HG03342 (cell line): ENCODE results near the gene SERPINA12.
"Not testable (repeated sequence)": the region's sequence is repeated elsewhere in the genome, so short reads cannot be mapped to it uniquely, and the experiment has no call there.

ENCODE experiments used
- ATAC-seq: cut with Tn5 transposase; IDR thresholded peaks from one replicate; pipeline ENCODE4 v1.9.1; 2021; ENCODE audit warnings: mild to moderate bottlenecking, moderate library complexity; ENCODE audit not compliant: unreplicated experiment

SERPINA12 gene

DNA sequence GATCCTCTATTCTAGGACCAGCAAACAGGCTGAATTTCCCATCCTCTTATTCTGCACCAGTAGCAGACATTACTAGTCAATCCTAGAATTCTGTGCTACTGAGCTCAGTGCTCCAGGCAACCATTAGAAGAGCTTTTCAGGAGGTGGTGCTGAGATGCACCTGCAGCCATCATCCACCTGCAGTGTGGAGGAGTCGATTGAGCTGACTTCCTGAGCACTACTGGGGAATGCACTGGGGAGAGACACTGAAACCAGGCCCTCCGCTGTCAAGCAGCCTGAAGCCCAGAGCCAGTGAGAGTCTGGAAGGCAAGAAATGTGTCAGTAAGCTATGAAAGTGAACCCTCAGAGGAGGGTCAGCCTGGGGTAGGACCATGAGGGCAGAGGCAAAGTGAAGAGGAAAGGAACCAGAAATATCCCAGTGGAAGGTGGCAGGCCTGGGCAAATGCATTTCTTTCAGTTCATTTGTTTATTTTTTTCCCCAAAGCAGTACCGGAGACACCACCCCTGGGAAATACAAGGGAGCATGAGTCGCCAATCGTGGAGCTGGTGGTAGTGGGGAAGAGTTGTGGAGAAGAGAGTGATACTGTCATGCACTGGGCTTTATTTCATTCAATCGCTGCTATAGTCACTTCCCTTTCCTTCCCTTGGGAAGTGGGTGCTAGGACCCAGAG is 28.9 kb upstream of the SERPINA12 start:
- no peak for ATAC-seq

DNA sequence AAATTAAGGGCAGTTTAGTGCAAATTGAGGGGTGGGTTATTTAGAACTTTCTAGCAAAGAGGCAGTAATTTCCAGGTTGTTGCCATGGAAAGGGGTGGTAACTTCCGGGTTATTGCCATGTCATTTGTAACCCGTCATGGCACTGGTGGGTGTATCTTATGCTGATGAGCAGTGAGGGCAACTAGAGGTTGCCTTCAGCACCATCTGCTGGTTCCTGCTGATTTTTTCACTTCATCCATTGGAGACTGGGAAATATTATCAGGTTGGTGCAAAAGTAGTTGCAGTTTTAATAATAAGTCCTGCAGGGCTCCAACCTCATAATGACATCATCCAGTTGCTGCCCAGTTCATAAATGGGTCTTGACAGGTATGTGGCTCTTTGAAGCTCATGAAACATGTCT is 27.6 kb upstream of the SERPINA12 start:
- no peak for ATAC-seq

DNA sequence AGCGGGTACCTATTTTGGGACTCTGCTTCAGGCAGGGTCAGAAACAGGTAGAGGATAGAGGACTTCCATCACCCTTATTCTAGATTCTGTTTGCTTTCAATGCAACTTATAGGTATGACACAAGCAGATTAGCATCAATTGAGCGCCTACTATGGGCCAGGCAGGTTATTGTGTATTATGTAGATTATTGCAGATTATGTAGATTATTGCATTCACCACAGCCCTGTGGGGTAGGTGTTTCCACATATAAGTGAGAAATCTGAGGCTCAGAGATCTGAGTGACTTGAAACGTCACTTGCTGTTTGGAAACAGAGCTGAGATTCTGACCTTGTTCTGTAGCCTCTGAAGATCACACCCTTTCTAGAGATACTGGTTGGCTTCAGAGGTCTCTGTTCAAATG is 26.2 kb upstream of the SERPINA12 start:
- no peak for ATAC-seq

DNA sequence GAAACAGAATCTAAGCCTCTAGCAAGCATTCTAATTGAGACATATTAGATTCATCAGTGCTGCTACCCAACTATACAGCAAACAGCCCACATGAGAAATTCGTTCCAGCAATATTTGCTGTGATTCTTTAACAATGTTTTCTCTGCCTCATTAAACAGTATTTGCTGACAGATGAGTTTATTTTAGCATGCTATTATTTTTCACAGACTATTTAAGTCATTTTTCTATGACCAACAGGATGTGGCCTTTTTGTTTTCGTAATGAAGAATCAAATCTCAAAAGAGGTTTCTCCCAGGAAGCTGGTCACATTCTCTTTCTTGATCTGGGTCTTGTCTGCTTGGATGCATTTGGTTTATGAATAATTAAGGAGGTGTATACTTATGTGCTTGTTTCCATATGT is 23.2 kb upstream of the SERPINA12 start:
- ATAC-seq, result no peak

DNA sequence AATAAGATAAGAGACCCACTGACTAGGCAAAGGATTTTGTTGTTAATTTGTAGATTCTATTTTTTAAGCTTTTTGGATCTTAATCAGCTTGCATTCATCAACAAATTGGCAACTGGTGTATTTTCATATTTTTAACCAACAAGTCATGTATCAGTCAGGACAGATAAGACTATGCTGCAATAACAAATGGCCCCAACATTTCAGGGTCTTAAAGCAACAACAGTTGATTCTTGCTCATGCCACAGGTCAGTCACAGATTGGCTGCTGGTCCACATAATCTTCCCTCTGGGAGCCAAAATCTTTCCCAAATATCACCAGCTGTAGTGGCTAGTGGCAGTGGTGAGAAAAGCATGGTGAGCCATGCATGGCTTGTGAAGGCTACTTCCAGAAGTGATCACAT is 21.9 kb upstream of the SERPINA12 start:
- no peak for ATAC-seq

DNA sequence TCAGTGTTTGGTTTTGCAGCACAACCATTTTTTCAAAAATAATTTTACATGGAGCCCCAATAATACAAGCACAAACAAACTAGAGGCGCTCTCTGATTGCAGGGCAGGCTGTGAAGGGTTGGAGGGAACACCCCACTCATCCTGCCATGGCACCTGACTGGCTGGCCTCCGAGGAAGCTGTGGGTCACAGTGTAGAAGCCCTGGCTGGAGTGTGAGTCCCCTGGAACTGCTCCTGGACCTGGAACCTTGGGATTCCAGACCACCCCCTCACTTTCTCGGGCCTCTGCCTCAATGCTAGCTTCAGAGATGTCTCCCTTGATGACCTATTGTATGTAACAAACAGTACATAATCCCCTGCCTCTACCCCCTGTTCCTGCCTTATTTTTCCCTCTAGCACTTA is 14.8 kb upstream of the SERPINA12 start:
- ATAC-seq, result no peak

DNA sequence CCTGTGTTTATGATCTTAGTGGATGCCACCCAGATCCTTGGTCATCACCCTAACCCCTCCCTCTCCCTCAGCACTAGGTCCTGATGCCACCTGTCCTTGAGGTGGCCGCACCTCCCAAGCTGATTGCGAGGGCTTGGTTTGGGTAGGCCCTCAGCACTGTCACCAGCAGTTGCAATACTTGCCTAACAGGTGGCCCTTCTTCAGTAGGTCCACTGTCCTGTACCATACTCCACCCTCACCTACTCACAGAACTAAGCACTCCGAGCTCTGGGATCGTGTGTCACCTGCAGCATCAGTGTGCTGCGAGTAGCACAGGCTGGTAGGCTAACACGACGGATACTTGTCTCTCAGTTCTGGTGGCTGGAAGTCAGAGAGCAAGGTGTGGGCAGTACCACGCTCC is 14.0 kb upstream of the SERPINA12 start:
- no peak for ATAC-seq

DNA sequence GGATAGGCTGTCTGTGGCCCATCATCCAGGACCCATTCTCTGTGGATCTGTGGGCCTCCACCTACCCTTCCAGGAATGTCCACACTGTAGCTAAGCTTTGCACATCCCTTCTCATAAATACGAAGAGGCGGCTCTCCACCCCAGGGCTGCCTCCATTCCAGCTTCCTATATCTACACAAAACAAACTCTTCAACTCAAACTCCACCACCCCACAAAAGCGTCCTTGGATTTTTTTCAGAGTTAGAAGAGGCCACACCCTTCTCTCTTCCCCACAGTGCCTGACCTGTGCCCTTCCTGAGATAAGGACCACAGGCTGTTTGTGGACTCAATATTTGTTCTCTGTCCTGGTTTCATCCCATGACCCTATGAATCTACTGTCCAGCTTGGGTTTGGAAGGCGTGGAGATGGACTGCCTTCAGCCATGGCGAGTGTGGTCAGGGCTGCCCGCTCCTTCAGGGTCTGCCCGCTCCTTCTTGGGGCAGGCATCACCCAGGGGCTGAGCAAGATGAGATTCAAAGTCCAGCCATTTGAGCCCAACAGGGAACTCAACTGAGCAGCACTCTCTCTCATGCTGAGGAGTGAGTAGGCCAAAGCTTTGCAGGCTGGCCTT is 13.0 kb upstream of the SERPINA12 start:
- no peak for ATAC-seq

DNA sequence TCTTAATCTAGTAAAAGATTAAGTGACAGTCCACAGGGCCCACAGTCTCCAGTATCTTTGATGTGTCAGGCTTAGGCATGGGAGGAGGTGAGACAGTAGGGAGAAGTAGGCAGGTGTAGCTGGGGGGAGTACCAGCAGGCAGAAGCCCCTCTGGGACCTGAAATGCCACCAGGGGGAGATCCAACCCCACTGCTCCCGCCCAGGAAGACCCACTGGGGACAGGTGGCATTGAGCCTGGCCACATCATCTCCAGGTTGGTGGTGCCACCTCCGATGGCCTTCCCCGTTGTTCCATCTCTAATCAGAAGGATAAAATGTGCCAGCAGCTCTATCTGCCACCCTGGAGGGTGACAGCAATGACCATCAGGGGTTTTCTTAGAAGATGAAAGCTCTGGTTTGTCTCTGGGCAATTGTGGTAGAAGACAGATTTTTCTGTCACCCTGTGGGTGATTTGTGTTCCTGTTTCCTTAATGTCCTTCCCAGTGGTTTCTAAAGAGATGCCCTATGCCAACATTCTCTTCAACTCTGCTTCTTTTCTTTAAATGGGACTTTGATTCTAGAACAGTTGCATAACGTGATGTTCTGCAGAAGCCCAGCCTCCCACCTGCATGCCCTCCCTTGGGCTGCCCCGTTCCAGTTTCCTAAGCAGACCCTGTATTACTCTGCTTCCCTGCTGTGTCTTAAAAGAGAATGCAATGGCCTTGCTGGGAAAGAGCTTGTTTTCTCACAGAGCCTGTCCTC is 12.3 kb upstream of the SERPINA12 start:
- ATAC-seq, result no peak

DNA sequence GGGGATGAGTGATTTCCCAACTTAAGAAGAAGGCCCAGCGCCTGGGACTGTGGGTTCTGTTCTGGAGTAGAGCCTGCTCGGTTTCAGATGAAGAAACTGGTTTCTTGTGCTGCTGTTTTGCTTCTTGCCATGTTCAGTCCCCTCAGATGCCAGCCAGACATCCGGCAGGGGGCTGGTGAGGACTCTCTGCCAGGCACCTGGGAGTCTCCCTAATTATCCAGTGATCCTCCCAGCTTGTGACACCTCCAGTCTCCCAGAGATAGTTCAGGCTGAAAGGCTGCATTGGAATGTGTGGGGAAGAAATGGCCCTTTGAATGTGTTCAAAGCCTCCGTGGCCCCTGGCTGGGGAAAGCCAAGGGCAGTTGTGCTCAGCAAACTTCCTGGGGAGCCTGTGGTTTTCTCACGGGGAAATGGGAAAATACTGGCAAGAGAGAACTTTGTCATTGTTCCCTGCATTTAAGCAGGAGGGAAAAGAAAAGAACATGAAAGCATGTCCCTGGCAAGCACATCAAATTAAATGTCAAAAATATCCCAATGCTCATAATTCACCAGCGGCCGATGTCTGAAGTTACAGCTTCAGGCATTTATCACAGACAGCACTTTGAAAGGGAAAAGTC is 8.5 kb upstream of the SERPINA12 start:
- ATAC-seq, result no peak

DNA sequence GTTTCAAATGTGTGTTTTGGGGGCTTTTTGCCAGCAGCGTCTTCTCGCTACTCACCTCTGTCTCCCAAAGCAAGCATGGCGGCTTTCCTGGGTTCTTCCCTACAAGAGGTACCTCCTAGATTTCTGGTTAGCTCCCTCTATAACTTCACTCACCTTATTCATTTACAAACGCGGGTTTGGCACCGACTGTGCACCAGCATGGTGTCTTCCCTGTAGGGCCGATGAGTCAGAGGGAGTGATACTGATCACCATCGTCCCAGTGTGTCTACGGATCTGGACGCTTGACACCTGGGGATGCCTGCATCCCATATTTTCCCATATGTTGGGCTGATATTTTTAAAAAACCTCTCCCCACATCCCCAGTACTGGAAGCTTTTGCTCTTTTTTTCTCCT is 8.0 kb upstream of the SERPINA12 start:
- ATAC-seq, result no peak

DNA sequence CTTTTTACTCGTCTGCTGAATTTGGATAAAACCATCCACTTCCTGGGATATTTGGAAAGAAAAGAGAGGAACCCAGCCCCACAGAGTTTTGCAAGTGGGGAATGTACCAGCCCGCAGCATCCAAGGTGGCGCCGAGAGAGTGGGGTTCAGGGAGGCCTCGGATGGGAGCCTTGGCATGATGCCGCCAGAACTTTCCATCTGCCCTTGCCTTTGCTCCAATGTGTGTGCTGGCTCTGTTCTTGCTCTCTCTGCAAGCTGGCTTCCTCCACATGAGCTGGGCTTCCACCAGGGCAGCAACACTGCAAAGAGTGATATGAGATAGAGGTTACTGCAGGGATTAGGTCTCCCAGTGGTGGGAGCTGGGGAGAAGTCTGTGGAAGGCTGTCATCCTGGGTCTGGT is 6.6 kb upstream of the SERPINA12 start:
- ATAC-seq, result no peak

DNA sequence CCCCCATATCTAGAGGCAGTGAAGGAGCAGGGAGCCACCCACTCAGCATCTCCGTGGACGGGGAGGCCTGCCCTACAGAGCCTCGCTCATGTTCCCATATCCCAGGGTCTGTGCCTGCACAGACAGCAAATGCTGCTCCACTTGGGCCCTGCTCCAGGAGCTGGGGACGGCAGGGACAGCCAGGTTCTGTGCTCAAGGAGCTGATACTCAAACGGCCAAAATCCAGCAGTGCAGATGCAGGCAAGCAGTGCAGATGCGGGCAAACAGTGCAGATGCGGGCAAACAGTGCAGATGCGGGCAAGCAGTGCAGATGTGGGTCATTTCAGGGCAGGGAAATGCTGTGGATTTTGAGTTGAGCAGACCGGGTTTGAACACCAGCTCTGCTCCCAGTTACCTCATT is 6.2 kb upstream of the SERPINA12 start:
- ATAC-seq, result no peak

DNA sequence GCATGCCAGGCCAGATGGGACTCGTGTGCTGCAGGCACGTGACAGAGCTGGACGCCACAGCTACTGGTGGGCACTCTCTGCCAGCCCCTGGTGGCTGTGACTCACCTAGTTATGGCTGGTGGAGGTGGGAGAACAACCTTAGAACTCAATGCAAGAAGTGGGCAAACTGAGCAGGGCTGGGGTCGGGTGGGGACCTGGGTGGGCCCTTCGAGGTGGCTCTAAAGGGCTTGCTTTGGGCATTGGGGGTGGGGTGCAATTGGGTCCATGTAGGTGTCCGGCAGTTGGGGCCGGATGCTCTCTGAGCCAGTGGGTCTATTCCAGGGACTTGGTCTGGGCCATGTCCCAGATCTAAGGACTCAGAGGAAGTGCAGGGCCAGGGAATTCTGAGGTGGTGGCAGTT is 5.1 kb upstream of the SERPINA12 start:
- ATAC-seq, result no peak

DNA sequence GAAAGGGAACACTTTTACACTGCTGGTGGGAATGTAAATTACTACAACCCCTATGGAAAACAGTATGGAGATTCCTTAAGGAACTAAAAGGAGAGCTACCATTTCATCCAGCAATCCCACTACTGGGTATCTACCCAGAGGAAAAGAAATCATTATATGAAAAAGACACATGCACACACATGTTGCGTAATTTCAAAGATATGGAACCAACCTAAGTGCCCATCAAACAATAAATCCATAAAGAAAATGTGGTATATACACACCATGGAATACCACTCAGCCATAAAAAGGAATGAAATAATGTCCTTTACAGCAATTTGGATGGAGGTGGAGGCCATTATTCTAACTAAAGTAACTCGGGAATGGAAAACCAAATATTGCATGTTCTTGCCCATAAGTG is 1.2 kb upstream of the SERPINA12 start:
- ATAC-seq, result not testable (repeated sequence)

DNA sequence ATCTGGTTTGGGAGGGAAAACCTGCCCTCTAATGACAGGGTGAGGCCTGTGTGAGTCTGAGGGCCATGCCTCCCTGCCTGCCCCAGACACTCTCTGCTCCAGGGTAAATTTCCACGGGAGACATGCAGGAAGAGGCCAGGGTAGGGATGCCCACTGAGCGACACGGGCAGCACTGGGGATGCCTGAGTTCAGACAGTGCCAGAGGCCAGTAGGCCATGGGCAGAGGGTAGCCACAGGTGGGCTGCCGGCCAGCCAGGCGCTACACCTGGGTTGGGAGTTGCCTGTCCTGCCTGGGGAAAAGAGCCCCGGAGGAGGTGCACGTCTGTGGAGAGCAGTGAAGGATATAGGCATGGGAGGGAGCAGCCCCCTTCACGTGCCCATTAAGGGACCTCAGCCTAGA is 3.6 kb downstream of the SERPINA12 start:
- no peak for ATAC-seq

DNA sequence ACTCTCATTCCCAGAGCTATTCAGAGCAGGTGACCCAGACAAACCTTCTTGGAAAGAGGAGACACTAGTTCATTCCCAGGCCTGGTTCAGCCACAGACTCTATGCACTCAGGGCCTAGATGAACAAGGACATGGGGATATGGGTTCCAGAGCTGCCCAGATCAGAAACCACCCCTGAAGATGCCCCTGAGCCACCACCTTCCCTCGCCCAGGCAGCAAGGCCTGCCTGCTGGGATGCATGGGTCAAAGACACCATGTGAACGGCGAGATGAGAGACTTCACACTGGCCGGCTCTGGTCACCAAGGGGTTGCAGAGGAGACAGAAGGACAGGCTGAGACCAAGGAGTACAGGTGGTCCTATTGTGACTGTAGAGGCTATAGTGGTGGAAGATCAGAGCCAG is 4.1 kb downstream of the SERPINA12 start:
- ATAC-seq, result no peak

DNA sequence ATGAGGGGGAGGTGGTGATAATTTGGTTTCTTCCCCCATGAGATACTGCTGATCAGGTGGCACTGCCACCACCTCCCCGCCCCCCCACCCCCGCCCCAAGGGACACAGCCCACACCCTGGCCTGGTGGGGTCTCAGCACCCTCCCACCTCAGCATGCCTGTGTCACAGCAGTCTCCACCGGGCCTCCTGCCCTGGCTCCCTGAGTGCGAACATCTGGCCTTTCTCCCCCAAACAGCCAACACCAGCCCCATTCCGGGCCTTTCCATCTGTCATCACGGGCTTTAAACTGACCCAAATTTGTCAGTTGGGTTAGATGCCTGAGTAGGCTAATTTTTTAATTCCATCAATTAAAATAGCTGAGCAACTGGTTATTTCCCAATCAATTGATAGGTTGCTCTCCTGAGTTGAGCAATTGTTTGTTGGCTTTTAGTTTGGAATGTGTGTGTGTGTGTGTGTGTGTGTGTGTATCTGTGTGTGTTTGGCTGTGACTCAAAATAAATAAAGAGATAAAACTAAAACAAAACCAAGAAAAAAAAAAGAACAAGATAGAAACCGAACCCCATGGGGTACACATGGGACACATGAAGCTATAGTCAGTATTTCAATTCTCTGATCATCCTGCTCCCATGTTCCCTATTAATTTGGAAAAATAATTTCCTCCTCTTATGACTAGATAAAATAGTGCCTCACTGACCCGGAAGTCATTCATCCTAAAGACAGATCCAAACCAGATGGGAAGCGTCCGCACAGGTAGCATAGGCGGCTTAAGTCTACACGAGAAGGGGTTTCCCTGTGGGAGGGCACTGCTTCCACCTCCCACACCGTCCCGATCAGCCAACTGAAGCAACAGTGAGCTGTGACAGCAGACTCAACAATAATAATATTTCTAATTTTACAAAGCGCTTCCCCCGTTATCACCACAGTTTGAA is 7.4 kb downstream of the SERPINA12 start:
- no peak for ATAC-seq

DNA sequence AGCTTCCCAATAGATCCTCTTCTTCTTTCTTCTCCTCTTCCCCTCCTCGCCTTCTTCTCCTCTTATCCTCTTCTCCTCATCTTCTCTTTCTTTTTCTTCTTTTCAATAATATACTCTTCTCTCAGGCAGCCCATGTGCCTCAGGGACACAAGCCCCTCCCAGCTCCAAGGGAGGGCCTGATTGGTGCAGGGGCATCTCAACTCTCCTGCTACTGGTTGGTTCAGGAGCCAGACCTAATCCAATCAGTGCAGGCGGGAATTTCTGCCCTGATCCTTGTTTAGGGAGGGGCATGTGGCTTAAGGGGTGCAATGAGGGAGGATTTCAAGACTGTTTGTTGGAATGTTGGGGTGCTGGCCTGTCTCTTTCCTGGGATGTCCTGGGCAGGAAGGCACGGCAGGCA is 9.0 kb downstream of the SERPINA12 start:
- no peak for ATAC-seq

DNA sequence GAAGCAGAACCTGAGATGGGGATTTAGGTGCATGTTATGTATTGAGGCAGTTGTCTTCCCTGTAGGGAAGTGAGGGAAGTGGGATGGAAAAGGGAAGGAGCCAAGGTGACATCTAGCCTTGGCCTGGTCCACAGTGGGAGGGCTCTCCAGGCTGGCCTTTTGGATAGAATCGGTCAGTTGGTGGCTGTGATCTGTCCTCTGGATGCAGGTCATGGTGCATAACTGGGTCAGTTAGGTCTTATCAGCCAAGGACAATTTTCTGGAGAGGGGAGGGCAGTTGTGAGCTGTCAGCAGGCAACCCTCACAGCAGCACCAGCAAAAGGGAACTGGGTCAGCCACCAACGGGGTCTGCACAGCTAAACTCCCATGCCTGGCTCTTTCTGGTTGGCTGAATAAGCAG is 9.6 kb downstream of the SERPINA12 start:
- ATAC-seq, result no peak

DNA sequence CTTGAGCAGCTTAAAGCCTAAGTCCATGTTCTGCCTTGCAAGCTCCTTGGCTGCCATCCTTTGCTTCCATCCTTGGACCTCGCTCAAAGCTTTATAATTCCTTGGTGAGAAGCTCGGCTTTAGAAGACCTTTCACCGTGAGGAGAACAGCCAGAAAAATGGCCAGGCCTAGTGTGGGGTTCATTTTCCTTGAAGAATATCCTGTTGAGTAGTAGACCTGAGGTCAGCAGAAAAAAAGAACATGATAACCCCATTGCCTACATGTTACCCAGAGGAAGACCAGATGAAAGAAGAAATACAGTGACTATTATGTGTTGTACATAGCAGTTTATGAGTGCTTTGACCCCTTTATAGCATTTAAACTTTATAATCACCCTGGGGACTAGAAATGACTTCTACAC is 11.1 kb downstream of the SERPINA12 start:
- ATAC-seq, result no peak
